GM23338 (cell line): ENCODE measurements around the gene HERC4.

ENCODE experiments used
- CTCF ChIP-seq, 2 experiments: fragments of 200-600 bp in 1 of 2; sonication (generic) in 1 of 2; conservative IDR thresholded peaks; 2 replicates each; pipeline versions ENCODE4 v1.5.1 to v1.6.1; 2016 to 2017; ENCODE audit warnings: antibody characterized with exemption in 2 of 2, low read depth in 2 of 2, mild to moderate bottlenecking in 2 of 2, moderate library complexity in 1 of 2
- EZH2 ChIP-seq: fragments of 200-600 bp; sonication (generic); IDR thresholded peaks from one replicate; pipeline ENCODE4 v1.8.0; 2017; ENCODE audit warnings: antibody characterized with exemption, mild to moderate bottlenecking, low read depth; ENCODE audit not compliant: unreplicated experiment
- EZH2phosphoT487 ChIP-seq: fragments of 200-600 bp; sonication (generic); IDR thresholded peaks from one replicate; pipeline ENCODE4 v1.8.1; 2018; ENCODE audit warnings: antibody characterized with exemption; ENCODE audit not compliant: unreplicated experiment
- POLR2AphosphoS5 ChIP-seq: IDR thresholded peaks from 2 replicates; pipeline ENCODE4 v1.6.1; 2016; ENCODE audit warnings: antibody characterized with exemption, low read depth

GRCh38 chr10:67925449-67926005 is 149.6 kb downstream of the HERC4 start:
- no peak for TF ChIP-seq CTCF (conservative IDR thresholded peaks at IDR 0.05; ENCODE audit: low read depth in 2 of 2)
- TF ChIP-seq EZH2: no peak
- no peak for TF ChIP-seq EZH2phosphoT487
- no peak for TF ChIP-seq POLR2AphosphoS5
